ENCODE data around the gene TRIM62. TPM values are rescaled to one million over a fixed set of nuclear protein-coding genes. Genes with fewer than 3 reads are reported as not detected.

Gene TRIM62
- total RNA-seq, 1 donor from 2014 or later: 4.8 TPM

GRCh38 chr1:33143698-33144097 is 38.1 kb downstream of the TRIM62 start:
- H3K4me3 ChIP-seq (ENCODE audit: low read depth, low read length): no peak overlapping the region
- H3K36me3 ChIP-seq (ENCODE audit: control insufficient read depth, insufficient read depth, low read length): no peaks in the 10 kb centered on the region
- DNase-seq (ENCODE audit: low read depth): no peak
- TF ChIP-seq, protein P1, sequence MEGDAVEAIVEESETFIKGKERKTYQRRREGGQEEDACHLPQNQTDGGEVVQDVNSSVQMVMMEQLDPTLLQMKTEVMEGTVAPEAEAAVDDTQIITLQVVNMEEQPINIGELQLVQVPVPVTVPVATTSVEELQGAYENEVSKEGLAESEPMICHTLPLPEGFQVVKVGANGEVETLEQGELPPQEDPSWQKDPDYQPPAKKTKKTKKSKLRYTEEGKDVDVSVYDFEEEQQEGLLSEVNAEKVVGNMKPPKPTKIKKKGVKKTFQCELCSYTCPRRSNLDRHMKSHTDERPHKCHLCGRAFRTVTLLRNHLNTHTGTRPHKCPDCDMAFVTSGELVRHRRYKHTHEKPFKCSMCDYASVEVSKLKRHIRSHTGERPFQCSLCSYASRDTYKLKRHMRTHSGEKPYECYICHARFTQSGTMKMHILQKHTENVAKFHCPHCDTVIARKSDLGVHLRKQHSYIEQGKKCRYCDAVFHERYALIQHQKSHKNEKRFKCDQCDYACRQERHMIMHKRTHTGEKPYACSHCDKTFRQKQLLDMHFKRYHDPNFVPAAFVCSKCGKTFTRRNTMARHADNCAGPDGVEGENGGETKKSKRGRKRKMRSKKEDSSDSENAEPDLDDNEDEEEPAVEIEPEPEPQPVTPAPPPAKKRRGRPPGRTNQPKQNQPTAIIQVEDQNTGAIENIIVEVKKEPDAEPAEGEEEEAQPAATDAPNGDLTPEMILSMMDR (IDR thresholded peaks at IDR 0.05; ENCODE audit: insufficient read depth, low read length, poor library complexity, severe bottlenecking): no peak
- H3K27me3 ChIP-seq (ENCODE audit: control insufficient read depth, insufficient read depth, low read length): no peaks in the 10 kb centered on the region

DNA sequence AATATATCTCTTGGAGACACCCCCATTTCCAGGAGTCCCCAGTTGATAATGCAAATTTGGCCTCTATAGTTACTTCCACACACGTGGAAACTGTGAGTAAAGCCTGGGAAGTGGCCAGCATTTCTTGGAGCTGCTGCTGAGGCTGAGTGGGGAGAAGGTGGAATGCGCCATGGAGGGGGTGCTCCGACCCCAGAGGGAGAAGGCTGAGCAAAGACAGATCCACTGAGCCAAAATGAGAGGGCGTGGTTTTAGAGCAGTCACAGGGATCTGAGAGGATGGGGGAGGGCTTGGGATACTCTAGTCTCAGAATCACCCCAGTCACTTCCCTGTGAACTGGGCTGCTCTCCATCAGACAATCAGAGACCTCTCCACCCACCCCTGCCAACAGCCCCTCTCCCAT is 38.7 kb downstream of the TRIM62 start:
- H3K27me3 ChIP-seq (ENCODE audit: control insufficient read depth, insufficient read depth, low read length): no peaks in the 10 kb centered on the region
- TF ChIP-seq, protein P1 (IDR thresholded peaks at IDR 0.05; ENCODE audit: insufficient read depth, low read length, poor library complexity, severe bottlenecking): no peak
- no peak overlapping the region for H3K4me3 ChIP-seq (ENCODE audit: low read depth, low read length)
- no peaks in the 10 kb centered on the region for H3K36me3 ChIP-seq (ENCODE audit: control insufficient read depth, insufficient read depth, low read length)
- DNase-seq (ENCODE audit: low read depth): no peak

- DNase-seq (ENCODE audit: low read depth): no peak
- H3K27me3 ChIP-seq (ENCODE audit: control insufficient read depth, insufficient read depth, low read length): no peaks in the 10 kb centered on the region
- no peaks in the 10 kb centered on the region for H3K36me3 ChIP-seq (ENCODE audit: control insufficient read depth, insufficient read depth, low read length)
- H3K4me3 ChIP-seq (ENCODE audit: low read depth, low read length): no peak overlapping the region
- TF ChIP-seq, protein P1 (IDR thresholded peaks at IDR 0.05; ENCODE audit: insufficient read depth, low read length, poor library complexity, severe bottlenecking): no peak
These were observed 39.3 kb downstream of the TRIM62 start for GRCh38 chr1:33142483-33143064.

GRCh38 chr1:33141781-33142180 is 40.1 kb downstream of the TRIM62 start:
- DNase-seq (ENCODE audit: low read depth): no peak
- TF ChIP-seq, protein P1 (IDR thresholded peaks at IDR 0.05; ENCODE audit: insufficient read depth, low read length, poor library complexity, severe bottlenecking): no peak
- Histone ChIP-seq H3K4me3 (ENCODE audit: low read depth, low read length) (no peak overlapping the region), H3K36me3 (ENCODE audit: control insufficient read depth, insufficient read depth, low read length) (no peaks in the 10 kb centered on the region), H3K27me3 (ENCODE audit: control insufficient read depth, insufficient read depth, low read length) (no peaks in the 10 kb centered on the region)

DNA sequence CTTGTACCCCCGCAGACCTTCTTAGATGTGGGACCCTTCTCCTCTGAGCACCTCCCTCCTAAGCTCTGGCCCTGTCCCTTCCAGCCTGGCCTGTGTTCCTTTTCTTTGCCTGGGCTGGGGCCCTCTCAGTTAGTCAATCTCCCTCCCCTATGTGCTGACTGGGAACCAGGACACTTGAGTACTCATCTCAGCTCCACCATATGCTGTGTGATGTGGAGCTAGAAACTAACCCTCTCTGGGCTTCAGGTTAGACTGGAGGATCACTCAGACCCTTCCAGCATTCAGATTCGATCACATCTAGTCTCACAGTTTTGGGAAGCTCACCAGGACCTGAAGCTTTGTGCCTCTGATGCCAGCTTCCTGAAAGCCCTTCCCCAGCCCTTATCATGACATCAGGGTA is 40.6 kb downstream of the TRIM62 start:
- DNase-seq (ENCODE audit: low read depth): no peak
- TF ChIP-seq, protein P1 (IDR thresholded peaks at IDR 0.05; ENCODE audit: insufficient read depth, low read length, poor library complexity, severe bottlenecking): no peak

More for the DNA sequence above, 40.6 kb downstream of the TRIM62 start:
- Histone ChIP-seq H3K36me3 (ENCODE audit: control insufficient read depth, insufficient read depth, low read length) (no peaks in the 10 kb centered on the region), H3K27me3 (ENCODE audit: control insufficient read depth, insufficient read depth, low read length) (no peaks in the 10 kb centered on the region), H3K4me3 (ENCODE audit: low read depth, low read length) (no peak overlapping the region)

Data from kidney epithelial cell (primary cell).